HG02840 (cell line): Measurements from ENCODE around the gene USP48.

Experiments
- ATAC-seq: cut with Tn5 transposase; IDR thresholded peaks from one replicate; pipeline ENCODE4 v1.9.1; 2021; ENCODE audit warnings: mild to moderate bottlenecking, moderate library complexity, moderate number of reproducible peaks; ENCODE audit not compliant: unreplicated experiment, low FRiP score

The USP48 gene

DNA sequence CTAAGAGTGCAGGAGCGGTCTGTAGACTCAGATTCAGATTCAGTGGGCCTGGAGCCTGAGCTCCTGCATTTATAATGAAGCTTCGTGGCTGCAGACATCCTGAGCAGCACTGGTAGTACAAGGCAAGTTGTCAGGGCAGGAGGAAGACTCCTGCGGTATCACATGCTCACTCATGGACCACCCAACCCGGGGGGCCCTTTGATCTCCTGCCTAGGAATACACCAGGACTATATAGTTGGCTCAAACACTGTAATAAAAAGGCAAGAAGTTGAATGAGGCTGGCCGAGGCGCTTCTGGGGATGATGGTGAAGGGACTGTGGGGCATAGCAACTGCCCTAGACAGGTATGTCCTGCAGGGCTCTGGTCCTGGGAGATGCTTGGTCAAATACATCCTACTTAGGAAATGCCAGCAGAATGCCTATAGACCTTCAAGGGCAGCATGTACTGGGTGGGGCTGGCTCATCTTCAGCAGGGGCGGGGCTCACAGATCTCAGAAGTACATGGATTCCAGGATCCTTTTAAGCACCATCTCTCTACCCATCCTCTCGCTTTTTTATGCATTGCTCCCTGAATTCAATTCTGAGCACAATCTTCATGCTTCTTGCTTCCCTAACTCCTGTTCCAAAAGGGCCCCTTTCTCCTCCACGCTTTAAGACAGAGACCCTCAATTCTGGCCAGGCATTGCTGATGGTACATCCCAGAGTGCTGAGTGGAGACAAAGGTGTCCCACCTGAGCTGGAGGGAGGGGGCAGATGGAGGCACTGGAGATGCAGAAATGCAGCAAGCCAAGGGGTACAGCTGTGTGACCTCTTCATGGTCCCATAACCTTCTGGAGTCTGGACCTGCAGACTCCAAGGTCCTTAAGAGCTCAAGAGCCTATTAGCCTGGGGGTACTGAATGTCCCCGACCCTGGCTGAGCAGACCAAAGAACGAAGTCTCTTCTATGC lies 111.7 kb downstream of the USP48 start:
- no peak for ATAC-seq

DNA sequence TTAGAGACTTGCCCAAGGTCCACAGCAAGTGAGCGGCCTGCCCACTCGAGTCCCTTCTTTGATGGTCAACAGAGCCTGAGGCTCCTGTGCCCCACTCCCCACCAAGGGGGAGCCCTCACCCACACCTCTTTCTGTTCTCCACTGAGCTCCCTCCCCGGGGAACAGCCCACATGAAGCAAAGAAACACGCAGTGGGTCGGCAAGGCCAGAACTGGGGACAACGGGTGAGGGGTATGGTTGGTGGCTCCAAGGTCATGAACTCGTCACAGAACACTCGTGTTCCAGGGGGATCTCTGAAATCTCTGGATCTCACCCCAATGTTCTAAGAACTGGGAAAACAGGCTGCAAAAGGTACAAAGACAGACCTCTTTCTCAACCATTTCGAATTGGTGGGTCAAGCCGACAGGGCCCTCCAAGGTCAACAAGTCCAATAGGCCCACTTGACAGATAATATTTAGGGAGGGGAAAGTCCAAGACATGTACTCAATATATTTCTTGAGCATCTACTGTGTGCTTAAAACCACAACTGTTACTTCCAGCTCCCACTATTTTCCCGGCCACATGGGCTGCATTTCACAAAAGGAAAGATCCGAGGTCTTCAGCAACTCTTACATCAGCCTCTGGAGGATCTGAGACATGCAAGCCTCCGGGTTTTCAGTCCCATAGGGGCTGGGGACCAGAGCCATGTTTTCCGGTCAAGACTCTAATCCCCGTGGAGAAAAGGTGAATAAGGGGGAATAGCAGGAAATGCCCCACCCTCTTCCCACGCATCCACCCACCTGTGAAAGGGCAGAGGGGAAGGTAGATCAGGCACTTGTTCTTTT lies 112.7 kb downstream of the USP48 start:
- ATAC-seq, result no peak

DNA sequence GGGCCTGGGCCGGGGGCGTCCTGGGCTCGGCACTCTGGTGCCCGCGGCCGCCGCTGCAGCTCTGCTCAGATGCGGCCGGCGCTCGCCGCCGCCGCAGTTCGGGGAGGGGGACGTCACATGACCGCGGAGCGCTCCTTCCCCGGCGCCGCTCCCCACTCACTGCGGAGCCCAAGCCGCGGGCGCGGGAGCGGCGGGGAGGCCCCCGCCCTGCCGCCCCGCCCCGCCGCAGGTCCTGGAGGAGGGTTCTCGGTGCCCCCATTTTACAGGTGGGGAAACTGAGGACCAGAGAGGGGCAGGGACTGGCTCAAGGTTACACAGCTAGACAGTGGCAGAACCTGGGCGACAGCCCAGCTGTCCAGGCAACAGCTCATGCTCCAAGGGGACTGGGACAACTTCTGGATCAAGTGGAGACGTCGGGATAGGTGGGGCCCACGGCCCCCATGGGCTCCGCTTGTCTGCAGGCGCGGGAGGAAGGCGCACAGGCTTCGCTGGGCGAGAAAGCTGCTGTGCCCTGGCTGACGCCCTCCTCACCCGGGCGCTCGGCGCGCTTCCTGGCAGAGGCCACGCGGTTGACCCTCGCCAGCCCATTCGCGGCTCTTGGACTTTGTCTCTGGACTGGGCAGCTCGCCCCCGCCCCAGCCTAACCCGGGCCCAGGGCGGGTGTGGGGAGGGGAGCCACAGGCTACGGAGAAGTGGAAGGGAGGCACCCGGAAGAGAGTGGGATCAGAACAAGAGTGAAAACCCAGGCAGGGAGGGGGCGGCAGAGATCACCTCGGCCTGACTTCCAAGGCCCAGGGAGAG lies 113.5 kb downstream of the USP48 start, which contains the start of gene RAP1GAP:
Gene RAP1GAP (minus strand): TSS at position 100 of the 801 bp plus-strand sequence. CDS start 49,325 bp downstream, outside the sequence.
- ATAC-seq, result no peak

DNA sequence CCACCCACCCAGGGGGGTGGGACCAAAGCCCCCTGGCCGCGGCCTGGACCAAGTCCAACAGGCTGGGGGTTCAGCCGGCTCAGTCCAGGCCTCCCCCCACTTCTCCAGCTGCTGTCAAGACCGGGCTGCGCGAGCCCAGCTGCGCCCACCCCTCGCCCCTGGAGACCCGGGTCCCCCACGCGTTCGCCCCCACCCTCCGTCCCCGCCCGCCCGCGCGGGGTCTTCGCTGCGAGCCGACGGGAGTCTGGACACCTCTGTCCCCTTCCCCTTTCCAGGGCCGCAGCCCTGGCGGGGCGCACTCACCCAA lies 114.0 kb downstream of the USP48 start:
- ATAC-seq, result no peak

DNA sequence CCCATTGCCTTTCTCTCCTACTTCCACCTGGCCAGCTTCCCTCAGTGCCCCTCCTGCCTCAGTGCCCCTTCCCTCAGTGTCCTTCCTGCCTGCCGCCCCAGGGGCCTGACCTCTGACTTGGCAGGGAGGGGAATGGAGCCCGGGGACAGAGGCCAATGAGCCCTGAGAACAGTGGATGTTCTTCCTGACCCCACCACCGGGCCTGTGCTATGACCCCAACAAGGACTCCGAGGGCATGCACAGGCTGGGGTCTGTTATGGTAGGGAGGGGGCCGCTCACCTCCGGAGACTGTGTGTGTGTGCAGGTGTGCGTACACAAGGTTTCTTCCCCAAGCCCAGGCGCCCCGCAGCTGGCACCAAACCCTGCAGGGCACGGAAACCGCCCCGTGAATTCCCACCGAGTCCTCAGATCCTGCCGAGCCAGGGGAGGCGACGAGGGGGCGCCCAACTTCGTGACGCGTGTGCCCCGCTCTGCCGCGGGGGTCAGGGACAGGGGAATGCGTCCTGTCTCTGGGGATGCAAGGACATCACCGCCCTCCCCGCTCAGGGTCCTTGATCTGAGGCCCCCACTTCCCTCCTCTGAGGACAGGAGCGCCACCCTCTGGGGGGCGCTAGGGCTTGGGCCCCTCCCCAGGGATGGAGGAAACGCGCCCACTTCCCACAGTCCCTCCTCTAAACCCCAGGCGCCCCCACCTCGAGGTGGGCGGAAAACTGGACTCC lies 114.6 kb downstream of the USP48 start:
- no peak for ATAC-seq

DNA sequence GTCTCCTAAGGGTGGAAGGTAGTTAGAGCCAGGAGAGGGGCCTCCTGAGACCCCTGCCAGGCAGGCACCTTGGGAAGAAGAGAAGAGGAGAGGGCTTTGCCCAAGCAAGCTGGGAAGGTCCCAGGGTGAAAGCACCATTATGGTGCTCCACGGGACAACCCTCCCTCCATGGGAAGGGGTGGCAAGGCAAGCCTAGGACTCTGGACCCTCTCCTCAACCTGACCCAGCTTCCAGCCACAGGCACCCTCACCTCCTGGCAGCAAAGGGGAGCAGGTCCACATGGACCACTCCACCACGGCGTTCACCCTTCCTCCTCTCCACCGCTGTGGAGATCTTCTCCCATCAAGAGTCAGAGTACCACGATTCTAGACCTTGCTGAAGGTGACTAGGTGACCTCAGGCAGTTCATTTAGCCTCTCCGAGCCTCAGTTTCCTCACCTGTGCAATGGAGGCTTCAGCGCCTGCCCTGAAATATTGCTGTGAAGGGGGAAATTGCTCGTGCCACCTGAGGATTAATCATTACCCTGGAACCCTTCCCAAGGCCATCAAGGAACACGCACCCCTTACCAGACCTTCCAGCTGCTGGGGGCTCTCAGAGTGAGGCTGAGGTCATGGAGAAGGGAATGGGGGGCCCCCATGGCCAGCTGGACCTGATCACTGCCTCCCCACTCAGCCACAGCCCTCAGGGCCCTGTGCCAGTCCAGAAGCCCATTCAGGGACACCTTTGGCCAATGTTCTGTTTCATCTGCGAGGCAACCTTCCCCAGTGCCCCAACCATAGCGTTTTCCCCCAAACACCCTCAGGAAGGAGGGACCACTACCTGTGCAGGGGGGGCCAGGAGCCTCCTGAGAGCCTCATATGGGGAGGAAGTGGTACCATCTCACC lies 115.4 kb downstream of the USP48 start:
- no peak for ATAC-seq

DNA sequence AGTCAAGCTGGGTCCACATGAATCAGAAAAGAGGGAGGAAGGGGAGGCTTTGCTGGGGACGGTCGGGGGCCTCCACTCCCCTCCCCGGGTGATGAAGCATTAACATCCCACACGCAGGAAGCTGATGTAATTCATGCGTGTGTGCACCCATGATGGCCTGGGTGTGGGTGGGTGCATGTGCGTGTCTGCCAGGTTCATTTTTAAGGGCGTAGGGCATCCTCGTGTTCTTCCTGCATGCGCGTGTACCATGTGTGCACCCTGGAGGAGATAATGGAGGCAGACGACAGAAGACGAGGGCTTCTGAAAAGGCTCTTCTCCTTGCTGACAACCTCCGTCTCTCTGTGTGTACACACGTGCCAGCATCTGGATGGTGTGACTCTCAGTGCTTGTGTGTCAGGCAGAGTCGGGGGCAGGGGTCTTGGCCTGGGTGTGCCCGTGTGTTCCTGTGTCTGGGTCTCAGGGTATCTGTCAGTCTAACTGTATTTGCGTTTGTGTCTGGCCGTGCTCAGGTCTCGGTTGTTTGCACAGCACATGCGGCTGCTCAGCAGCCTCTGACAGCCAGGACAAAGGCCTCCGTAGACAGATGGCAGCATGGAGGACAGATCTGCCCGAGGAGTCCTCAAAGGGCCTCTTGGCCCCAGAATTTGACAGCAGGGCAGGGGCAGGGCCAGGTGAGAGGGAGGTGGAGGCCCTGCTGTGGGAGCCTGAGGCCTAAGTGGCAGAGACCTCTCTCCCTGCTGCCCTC lies 116.2 kb downstream of the USP48 start:
- ATAC-seq, result no peak

DNA sequence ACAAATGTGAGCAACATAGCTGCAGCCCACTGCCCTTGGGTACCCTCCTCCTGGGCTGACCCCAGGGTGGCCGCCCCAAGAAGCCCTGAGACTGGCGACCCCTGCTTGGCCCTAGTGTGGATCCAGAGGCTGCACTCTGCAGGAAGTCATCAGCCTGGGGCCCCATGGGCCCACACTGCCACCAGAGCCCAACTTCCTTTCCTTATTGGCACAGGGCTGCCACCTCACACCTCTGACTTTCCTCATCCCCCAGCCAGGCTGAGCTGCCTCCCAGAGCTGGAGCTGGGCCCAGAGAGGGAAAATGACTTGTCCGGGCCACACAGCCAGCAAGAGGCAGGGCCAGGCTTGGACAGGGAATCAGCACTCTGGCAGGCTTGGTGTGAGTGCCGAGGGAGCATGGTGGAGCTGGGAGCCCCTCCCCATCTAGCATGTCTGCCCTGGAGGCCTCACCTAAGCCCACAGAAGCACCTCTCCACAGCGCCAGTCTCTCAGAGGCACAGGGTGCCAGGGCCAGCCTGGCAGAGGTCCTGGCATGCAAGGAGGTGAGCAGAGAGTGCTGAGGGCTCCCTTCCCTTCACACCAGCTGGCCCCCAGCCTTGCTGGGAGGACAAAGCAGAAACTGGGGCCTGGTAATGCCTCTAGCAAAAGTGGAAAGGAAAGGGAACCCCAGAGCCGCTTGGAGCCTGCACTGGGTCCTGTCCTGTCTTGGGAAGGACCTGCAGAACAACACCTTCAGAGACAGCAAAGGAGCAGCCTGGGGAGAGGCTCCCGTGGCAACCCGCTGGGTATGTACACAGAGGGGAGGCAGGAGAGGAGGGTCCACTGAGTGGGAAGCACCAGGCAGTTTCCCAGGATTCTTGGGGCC lies 117.0 kb downstream of the USP48 start:
- ATAC-seq, result no peak

DNA sequence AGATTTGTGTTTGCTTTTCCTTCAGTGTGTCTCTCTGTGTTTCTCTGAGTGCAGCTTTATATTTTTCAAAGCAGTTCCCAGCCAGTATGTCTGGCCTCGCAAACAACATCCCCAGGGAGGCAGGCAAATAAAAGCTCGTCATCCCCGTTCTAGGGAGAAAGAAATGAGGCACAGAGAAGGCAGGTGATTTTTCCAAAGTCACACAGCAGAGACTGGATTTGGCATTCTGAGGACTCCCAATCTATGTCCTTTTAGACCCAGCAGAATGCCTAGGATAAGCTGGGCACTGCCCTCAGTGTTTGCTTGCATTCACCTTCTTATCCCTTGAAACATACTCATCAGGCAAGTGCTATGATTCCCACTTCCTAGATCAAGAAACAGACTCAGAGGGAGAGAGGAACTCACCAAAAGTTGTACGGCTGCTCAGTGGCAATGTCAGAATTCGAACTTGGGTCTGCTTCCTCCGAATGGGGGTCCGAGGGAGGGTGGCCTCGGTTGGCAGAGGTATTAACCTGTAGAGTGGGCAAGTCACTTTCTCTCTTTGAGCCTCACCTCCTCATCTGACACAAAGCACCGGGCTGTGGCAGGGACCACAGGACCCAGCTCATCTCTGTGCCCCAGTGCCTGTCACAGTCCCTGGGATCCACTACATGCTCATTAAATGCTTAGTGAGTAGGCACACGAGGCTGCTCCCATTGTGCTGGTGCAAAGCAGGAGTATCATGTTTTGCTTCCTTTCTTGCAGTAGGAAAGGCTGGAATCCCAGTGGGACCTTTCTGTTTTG lies 118.0 kb downstream of the USP48 start:
- no peak for ATAC-seq

DNA sequence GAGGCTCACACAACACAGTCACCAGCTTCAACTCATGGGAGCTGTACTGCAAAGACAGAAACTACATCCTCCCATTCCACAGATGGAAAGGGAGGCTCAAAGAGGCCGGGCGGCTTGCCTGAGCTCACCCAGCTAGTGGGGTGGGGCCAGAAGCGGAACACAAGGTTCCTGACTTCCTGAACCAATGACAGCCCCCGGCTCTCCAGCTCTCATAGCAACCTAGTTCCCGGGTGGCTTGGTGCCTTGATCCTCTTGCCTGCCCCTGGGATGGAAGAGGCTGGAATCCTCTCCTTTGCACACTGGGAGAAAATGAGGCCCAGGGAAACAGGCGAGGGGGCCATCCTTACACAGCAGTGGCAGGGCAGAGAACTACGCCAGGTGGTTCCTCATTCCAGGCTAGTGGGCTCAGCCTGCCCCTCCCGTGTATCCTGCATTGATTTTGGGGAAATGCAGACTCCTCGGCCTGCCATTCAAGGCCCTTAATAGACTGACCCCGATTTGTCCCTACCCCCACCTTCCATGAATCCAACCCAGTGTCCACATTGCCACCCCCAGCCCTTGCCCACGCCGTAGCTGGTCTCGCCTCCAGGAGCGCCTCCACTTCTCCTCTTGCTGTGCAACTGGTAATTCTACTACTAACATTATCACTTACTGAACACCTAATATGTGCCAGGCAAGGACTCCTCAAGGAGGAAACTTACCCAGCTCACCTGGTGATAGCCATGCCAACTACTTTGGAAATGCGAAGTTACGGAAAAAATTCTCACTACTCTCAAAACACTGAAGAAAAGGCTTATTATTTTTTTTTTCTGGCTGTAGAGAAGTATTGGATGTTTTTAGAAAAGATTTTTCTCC lies 118.8 kb downstream of the USP48 start:
- ATAC-seq, result no peak

DNA sequence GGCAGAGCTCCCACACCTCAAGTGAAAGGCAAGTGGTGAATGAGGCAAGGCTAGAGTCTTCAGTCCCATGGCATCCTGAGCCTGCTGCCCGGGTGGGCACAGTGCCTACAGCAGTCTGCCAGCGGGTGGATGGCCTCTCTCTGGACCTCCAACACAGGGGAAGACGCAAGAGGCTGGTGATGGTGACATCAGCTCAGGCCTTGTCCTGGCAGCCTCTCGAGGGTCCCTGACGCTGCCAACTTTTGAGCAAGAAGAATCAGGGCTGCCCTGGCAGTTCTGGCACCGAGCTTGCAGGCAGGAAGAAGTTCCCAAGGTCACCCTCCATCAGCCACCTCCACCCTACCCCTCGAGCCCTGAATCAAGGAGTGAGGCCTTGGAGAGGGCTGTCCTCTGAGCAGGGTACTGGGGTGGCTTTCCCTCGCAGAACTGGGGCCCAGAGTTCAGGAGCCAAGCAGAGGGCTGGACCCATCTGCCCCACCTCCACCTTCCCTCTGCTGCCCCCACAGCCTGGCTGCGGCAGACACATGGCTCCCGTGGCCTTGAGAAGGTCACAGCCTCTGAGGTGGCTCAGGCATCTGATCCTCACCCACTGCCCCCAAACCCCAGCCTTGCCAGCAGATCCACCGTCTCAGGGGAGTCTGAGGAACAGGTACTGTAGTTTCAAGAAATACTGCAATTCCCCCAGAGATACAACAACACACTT lies 119.5 kb downstream of the USP48 start:
- ATAC-seq, result no peak

DNA sequence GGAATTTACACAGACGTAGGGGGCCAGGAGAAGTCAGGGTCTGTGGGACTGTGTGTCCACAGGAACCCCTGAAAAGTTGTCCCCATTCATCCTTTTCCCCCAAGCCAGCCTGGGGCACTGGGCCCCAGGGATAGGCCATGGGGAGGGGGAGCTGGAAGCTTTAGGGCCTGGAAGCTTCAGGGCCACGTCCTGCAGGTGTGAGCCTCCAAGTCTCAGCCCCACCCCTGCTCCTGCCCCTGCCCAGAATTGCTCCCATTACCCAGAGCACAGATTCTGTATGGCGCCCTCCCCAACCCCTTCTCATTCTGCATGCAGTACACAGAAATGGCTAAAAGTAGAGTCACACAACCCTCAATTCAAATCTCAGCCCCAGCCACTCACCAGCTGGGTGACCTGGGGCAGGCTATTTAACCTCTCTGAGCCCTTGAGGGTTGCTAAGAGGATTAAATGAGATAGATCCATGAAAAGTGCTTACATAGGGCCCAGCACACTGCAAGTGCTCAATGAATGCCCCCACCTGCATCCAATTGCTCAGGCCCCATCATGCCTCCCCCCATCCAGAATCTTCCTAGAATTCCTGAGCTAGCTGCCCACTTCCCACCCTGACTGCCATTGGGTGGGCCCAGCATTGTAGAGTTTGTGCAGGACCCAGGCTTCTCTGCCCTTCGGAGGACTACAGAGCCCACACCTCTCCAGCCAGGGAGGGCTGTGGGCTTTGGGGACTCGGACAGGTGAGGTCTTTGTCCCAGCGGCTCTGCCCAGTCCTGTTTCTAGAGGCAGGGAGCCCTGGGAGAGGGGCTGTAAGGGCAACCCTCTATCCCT lies 120.3 kb downstream of the USP48 start:
- ATAC-seq, result no peak

DNA sequence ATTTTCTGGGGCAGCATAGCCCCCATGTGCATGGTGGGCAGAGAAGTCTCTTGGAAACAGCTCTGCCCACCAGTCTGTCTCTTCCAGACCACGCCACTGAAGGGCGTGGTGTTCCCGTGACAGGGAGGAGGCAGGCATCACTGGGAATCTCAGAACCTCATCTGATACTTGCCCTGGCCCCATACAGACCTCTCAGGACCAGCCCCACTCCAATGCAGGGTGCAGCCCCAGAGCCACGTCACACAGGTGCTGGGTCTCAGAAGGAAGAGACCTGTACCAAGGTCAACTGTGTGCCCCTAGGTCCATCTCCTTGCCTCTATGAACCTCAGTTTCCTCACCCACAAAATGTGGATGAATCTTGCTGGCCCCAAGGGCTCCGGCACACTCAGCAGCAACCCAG lies 121.1 kb downstream of the USP48 start:
- ATAC-seq, result no peak

DNA sequence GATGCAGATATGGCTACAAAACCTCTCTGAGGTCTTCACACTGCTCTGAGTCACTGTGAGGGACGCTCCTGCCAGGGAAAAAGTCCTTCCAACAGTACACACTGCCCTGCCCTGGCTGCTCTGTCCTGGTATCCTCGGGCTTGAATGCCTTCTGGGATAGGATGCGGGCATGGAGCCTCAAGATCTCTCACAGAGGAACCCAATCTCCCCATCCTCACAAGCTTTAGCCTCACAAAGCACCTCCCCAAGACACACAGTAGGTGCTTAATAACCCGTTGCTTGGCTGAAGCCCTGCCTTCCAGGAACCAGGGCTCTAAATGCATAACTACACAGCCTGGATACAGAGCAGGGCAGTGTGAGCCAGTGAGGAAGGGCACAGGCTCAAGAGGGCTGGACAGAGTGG lies 123.0 kb downstream of the USP48 start:
- ATAC-seq, result no peak
